ENCODE measurements around the gene CCL1. TPM values are rescaled to one million over a fixed set of nuclear protein-coding genes. Genes with fewer than 3 reads are reported as not detected.

Gene CCL1
- total RNA-seq, 4 donors from 2014 or later = not detected

DNA sequence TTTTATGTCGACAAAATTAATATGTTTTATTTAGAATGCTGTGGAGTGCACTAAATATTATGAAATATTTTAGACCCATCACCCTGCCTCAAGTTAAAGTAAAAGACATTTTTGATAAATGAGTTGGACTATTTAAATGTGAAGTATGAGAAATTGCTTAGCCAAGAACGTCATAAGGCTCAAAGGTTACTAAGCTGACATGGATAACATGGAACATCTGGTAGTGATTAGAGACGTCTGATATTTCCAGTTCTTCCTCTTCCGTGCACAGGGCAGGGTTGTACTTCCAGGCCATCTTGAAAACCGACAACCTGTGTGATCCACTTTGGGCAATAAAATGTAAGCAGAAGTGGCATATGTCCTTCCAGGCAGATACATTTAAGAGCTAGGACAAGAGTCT lies 51.0 kb downstream of the CCL1 start:
- no peak overlapping the region for H3K27ac ChIP-seq
- H3K4me1 ChIP-seq = peaks cover 40% of the 10 kb centered on the region
- TF ChIP-seq EP300 (IDR thresholded peaks at IDR 0.05) (no peak), POLR2A (IDR thresholded peaks at IDR 0.05) (no peak), POLR2AphosphoS5 (IDR thresholded peaks at IDR 0.05) (no peak)
- TF ChIP-seq, protein P1, sequence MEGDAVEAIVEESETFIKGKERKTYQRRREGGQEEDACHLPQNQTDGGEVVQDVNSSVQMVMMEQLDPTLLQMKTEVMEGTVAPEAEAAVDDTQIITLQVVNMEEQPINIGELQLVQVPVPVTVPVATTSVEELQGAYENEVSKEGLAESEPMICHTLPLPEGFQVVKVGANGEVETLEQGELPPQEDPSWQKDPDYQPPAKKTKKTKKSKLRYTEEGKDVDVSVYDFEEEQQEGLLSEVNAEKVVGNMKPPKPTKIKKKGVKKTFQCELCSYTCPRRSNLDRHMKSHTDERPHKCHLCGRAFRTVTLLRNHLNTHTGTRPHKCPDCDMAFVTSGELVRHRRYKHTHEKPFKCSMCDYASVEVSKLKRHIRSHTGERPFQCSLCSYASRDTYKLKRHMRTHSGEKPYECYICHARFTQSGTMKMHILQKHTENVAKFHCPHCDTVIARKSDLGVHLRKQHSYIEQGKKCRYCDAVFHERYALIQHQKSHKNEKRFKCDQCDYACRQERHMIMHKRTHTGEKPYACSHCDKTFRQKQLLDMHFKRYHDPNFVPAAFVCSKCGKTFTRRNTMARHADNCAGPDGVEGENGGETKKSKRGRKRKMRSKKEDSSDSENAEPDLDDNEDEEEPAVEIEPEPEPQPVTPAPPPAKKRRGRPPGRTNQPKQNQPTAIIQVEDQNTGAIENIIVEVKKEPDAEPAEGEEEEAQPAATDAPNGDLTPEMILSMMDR (IDR thresholded peaks at IDR 0.05) = no peak
- no peaks in the 10 kb centered on the region for H3K27me3 ChIP-seq
- 45% methylated on average over 5 of the region's 5 CpGs for WGBS
- H3K9me3 ChIP-seq = no peaks in the 10 kb centered on the region
- H3K36me3 ChIP-seq = no peaks in the 10 kb centered on the region
- no peak overlapping the region for H3K4me3 ChIP-seq
- no peak for DNase-seq (ENCODE audit: low spot score in 2 of 2)

DNA sequence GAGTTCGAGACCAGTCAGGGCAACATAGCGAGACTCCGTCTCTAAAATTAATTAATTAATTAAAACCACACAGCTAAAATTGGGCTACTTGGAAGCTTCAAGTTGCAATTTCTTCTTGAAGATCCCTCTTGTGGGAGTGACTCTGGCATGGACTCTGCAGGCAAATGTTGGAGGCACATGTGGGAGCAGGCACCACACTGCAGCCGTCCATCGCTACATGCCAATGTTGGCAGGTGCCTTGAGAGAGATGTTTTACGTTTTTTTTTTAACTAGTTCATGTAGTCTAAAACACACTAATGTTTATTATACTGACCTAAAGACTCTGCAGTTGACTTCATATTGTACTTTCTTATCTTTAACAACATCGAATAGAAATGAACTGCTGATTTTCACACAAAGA lies 51.7 kb downstream of the CCL1 start:
- H3K4me1 ChIP-seq = peaks cover 46% of the 10 kb centered on the region
- no peaks in the 10 kb centered on the region for H3K36me3 ChIP-seq
- H3K27ac ChIP-seq = no peak overlapping the region
- no peaks in the 10 kb centered on the region for H3K9me3 ChIP-seq
- no peaks in the 10 kb centered on the region for H3K27me3 ChIP-seq
- no peak for DNase-seq (ENCODE audit: low spot score in 2 of 2)
- TF ChIP-seq, protein P1 (IDR thresholded peaks at IDR 0.05) = no peak
- no peak for TF ChIP-seq EP300 (IDR thresholded peaks at IDR 0.05)
- H3K4me3 ChIP-seq = no peak overlapping the region
- 59% methylated on average over 7 of the region's 7 CpGs for WGBS

Other genes with a start within 250 kb of the CCL1 start
- 10 to 100 TPM in 2 of 4 donors, 1 to 10 TPM in 2; 7.1 to 26.9 (median 14.0) TPM for gene CCL2, start 107.9 kb downstream of the CCL1 start, total RNA-seq
- gene CCL7, start 93.0 kb downstream of the CCL1 start, total RNA-seq = 1 to 10 TPM in 1 of 4 donors, not detected in 3; 1.5 TPM
- gene CCL11, start 77.5 kb downstream of the CCL1 start, total RNA-seq = not detected
- 1 to 10 TPM in 1 of 4 donors, under 1 TPM in 1, not detected in 2; 0.64 to 2.2 TPM for gene CCL8, start 43.8 kb downstream of the CCL1 start, total RNA-seq
- 1 to 10 TPM in 1 of 4 donors, not detected in 3; 1.6 TPM for gene CCL13, start 6.8 kb downstream of the CCL1 start, total RNA-seq
- under 1 TPM in 1 of 4 donors, not detected in 3; 0.08 TPM for gene TMEM132E, start 216.3 kb upstream of the CCL1 start, total RNA-seq